A549 (cell line): Measurements from ENCODE around the gene KPTN. TPM values are rescaled to one million over a fixed set of nuclear protein-coding genes. Genes with fewer than 3 reads are reported as not detected.

Experiments used
- ATAC-seq, 2 experiments: fragments of 200-7000 bp in 1 of 2; fragments of >200 bp in 1 of 2; cut with Nextera tagmentation in 1 of 2; cut with Tn5 transposase in 1 of 2; 3 replicates each; pipeline versions ENCODE4 v1.8.0 to v1.9.1; 2018 to 2020; ENCODE audit warnings: mild to moderate bottlenecking in 1 of 2, moderate library complexity in 1 of 2
- CTCF ChIA-PET: fragments of 300-600 bp; sonication (Branson Sonifier 250); formaldehyde crosslinking; extraction: SDS; loops from one replicate; lab custom pipeline; 2021; ENCODE audit warnings: antibody characterized with exemption, inconsistent platforms; lab: Yijun Ruan, JAX
- POLR2A ChIA-PET: fragments of 350-600 bp; formaldehyde crosslinking; extraction: SDS; loops from one replicate; lab custom pipeline; 2021; ENCODE audit warnings: antibody characterized with exemption, inconsistent platforms; lab: Yijun Ruan, JAX
- DNase-seq, 2 experiments: peaks; one replicate each; pipeline versions ENCODE4 v3.0.0 to v3.0.0-alpha.2; 2011 to 2016; ENCODE audit warnings: low read depth in 1 of 2, low spot score in 1 of 2
- FAIRE-seq: peaks from 2 replicates; lab custom pipeline; 2011; peaks lifted over from hg19 to GRCh38; lab: Jason Lieb, UNC
- H3K27ac ChIP-seq, 2 experiments: fragments of >200 bp; sonication (Bioruptor Twin); formaldehyde crosslinking; 3 replicates each; pipeline ENCODE4 v1.5.1; 2016 to 2017
- H3K4me1 ChIP-seq: fragments of >200 bp; sonication (Bioruptor Twin); formaldehyde crosslinking; 3 replicates; pipeline ENCODE4 v1.6.1; 2016
- H3K4me2 ChIP-seq: fragments of >200 bp; sonication (Bioruptor Twin); formaldehyde crosslinking; 3 replicates; pipeline ENCODE4 v1.6.1; 2016
- H3K4me3 ChIP-seq: fragments of >200 bp; sonication (Bioruptor Twin); formaldehyde crosslinking; 3 replicates; pipeline ENCODE4 v1.5.1; 2016
- H3K9me3 ChIP-seq: fragments of >200 bp; sonication (Bioruptor Twin); formaldehyde crosslinking; 3 replicates; pipeline ENCODE4 v1.6.1; 2016
- BCL3 ChIP-seq: fragments of >200 bp; sonication (Bioruptor Twin); formaldehyde crosslinking; IDR thresholded peaks from 3 replicates; pipeline ENCODE4 v1.6.1; 2016
- HOXA7 ChIP-seq: fragments of 250-450 bp; sonication (Bioruptor Pico); IDR thresholded peaks from 2 replicates; pipeline ENCODE4 v1.5.0; 2020; ENCODE audit warnings: mild to moderate bottlenecking, moderate library complexity
- HOXB5 ChIP-seq: fragments of 250-450 bp; sonication (Bioruptor Pico); IDR thresholded peaks from 2 replicates; pipeline ENCODE4 v1.5.0; 2020; ENCODE audit warnings: mild to moderate bottlenecking, moderate library complexity
- JUNB ChIP-seq: fragments of >200 bp; sonication (Bioruptor Twin); formaldehyde crosslinking; IDR thresholded peaks from 2 replicates; pipeline ENCODE4 v1.6.1; 2016
- KDM1A ChIP-seq: fragments of 200-600 bp; sonication (generic); IDR thresholded peaks from 2 replicates; pipeline ENCODE4 v1.6.1; 2016; ENCODE audit warnings: low read depth, mild to moderate bottlenecking
- MAX ChIP-seq: IDR thresholded peaks from 2 replicates; pipeline ENCODE4 v1.6.1; 2012
- NPAS2 ChIP-seq: fragments of 250-450 bp; sonication (Bioruptor Pico); IDR thresholded peaks from 2 replicates; pipeline ENCODE4 v1.8.0; 2022; ENCODE audit warnings: mild to moderate bottlenecking, moderate library complexity, borderline replicate concordance
- PBX3 ChIP-seq: IDR thresholded peaks from 2 replicates; pipeline ENCODE4 v1.6.1; 2012
- PHF8 ChIP-seq: fragments of 200-600 bp; sonication (generic); IDR thresholded peaks from 2 replicates; pipeline ENCODE4 v1.6.1; 2016; ENCODE audit warnings: low read depth, mild to moderate bottlenecking, antibody characterized with exemption, moderate library complexity, borderline replicate concordance
- RCOR1 ChIP-seq: fragments of 150-350 bp; IDR thresholded peaks from 2 replicates; pipeline ENCODE4 v1.6.1; 2014; ENCODE audit warnings: antibody characterized with exemption, low read length, low read depth
- USF2 ChIP-seq: fragments of 450-650 bp; IDR thresholded peaks from 2 replicates; pipeline ENCODE4 v1.6.1; 2014; ENCODE audit warnings: antibody characterized with exemption
- ZFP36 ChIP-seq: fragments of 450-650 bp; IDR thresholded peaks from 2 replicates; pipeline ENCODE4 v1.6.1; 2014; ENCODE audit warnings: borderline replicate concordance; ENCODE audit not compliant: partially characterized antibody
- WGBS: methylation state at CpG from one replicate; pipeline ENCODE4 v1.1.6; 2017; ENCODE audit errors: missing lambda C conversion rate; 5-methylcytosine and 5-hydroxymethylcytosine counted together
- polyA plus RNA-seq, 4 experiments: library from polyadenylated mRNA; depleted of rRNA in 3 of 4; stranded (reverse); fragments of >200 nt; fragmentation: RNase III in 1 of 4; extraction: RNeasy Plus Mini Kit Qiagen cat#74134 plus additional on column Dnase treatment in 1 of 4; gene quantifications; 2 replicates in 3 of 4; 3 replicates in 1 of 4; pipeline ENCODE4 v1.2.3, GENCODE V29; 2011 to 2017
- TF ChIP-seq, protein P1 (sequence below): IDR thresholded peaks from 2 replicates; pipeline ENCODE4 v1.6.1; 2012; ENCODE audit warnings: low read depth, borderline replicate concordance

KPTN gene
- polyA plus RNA-seq, 2 of the 4 experiments (the other 2 are of a cell fraction): 10.6 to 20.6 TPM

- no peak for FAIRE-seq
- ChIA-PET POLR2A (interaction anchor here (0.7 kb wide), 1 partner anchor 275 kb away, joined by 4 read pairs; no protein-coding TSS in a partner anchor), CTCF (interaction anchor here (1.4 to 28.3 kb wide), 4 partner anchors 13 to 295 kb away, joined by 3 to 901 read pairs (median 62); partner anchors contain the start of genes EHD2 and KPTN)
- no peak overlapping the region for H3K4me3 ChIP-seq
- TF ChIP-seq ZFP36: peak; percentile 97
- TF ChIP-seq HOXB5 (CRISPR knock-in tag): no peak
- peak; percentile 64; the same call in 1 of the 2 replicates for TF ChIP-seq KDM1A
- TF ChIP-seq, all 56 proteins: peak for 2
- 40% methylated on average over 9 of the region's 9 CpGs for WGBS
- Histone ChIP-seq H3K4me1 (peaks cover 26% of the 10 kb centered on the region), H3K4me2 (no peak overlapping the region), H3K27ac (no peak overlapping the region), H3K9me3 (no peaks in the 10 kb centered on the region)
- DNase-seq (no peak), ATAC-seq (no peak)
Observed at GRCh38 chr19:47448360-47448727, 35.7 kb downstream of the KPTN start.

GRCh38 chr19:47447470-47448359, 36.3 kb downstream of the KPTN start:
- POLR2A ChIA-PET: interaction anchor here (0.7 to 1.2 kb wide), 3 partner anchors 11 to 276 kb away, joined by 3 to 4 read pairs (median 4); partner anchors contain the start of gene KPTN
- TF ChIP-seq USF2: peak; percentile 52
- 0 out of 2 replicates have a peak, but pooled peaks have one; percentile 28 for TF ChIP-seq NPAS2 (CRISPR knock-in tag)
- TF ChIP-seq, protein P1, sequence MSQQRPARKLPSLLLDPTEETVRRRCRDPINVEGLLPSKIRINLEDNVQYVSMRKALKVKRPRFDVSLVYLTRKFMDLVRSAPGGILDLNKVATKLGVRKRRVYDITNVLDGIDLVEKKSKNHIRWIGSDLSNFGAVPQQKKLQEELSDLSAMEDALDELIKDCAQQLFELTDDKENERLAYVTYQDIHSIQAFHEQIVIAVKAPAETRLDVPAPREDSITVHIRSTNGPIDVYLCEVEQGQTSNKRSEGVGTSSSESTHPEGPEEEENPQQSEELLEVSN: peak; percentile 93
- peak; percentile 88 for TF ChIP-seq MAX
- no peak for TF ChIP-seq PHF8
- TF ChIP-seq, all 56 proteins: peak for 4
- peak; percentile 54 to 72 for ATAC-seq
- H3K4me2 ChIP-seq: peak overlapping the region; percentile 91
- peak overlapping the region; percentile 50 for H3K4me3 ChIP-seq
- peak; percentile 67 to 92 for DNase-seq
- CTCF ChIA-PET: interaction anchor here (1.1 to 28.3 kb wide), 7 partner anchors 12 to 296 kb away, joined by 3 to 901 read pairs (median 16); partner anchors contain the start of genes EHD2, KPTN and NAPA
- peaks cover 26% of the 10 kb centered on the region for H3K4me1 ChIP-seq
- H3K9me3 ChIP-seq: no peaks in the 10 kb centered on the region
- no peak for FAIRE-seq
- WGBS: 78% methylated on average over 67 of the region's 95 CpGs
- H3K27ac ChIP-seq: peak overlapping the region; percentile 46 to 51; a peak in 5 of 6 replicates

DNA sequence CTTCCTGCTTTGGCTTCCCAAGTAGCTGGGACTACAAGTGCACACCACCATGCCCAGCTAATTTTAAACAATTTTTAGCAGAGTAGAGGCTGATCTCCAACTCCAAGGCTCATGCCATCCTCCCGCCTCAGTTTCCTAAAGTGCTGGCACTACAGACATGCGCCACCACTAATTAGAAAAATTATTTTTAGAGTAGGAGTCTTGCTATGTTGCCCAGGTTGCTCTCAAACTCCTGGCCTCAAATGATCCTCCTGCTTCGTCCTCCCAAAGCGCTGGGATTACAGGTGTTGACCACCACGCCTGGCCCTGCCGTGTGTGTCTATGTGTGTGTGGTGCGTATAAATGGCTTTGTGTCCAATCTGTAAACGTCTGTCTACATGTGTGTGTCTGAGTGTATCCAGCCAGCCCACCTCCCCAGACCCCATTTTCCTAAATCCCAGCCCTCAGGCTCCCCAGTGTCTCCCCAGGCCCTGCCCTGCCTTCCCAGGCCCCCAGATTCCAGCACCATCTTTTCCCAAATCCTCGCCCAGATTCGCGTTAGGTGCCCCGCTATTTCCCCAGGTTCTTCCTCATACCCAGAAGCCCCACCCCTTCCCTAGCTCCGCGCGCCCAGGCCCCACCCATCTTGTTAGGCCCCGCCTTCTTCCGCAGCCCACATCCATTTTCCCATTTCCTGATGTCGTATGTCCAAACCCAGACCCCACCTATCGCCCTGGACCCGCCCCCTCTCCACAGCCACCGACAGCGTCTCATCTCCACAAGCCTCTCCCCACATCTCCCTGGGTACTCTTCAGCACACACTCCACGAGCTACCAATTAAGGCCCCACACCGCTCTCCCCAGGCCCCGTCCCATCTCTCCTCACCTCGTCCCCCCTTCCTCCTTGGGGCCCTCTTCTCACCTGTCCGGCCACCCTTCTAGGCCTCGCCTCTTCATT, 37.2 kb downstream of the KPTN start:
- peak; percentile 66 to 80 for ATAC-seq
- H3K4me1 ChIP-seq: peaks cover 26% of the 10 kb centered on the region
- peak overlapping the region; percentile 91 for H3K4me2 ChIP-seq
- POLR2A ChIA-PET: interaction anchor here (0.7 to 1.2 kb wide), 4 partner anchors 8 to 37 kb away, joined by 3 to 4 read pairs (median 3); partner anchors contain the start of gene KPTN
- peak; percentile 81 to 94 for DNase-seq
- no peaks in the 10 kb centered on the region for H3K9me3 ChIP-seq
- no peak for FAIRE-seq
- TF ChIP-seq BCL3 (no peak), JUNB (no peak), RCOR1 (no peak), PBX3 (no peak), HOXA7 (CRISPR knock-in tag) (no peak)
- TF ChIP-seq, all 56 proteins: peak for 0
- WGBS: 26% methylated on average over 28 of the region's 28 CpGs
- H3K4me3 ChIP-seq: peak overlapping the region; percentile 50
- CTCF ChIA-PET: interaction anchor here (1.0 to 28.3 kb wide), 8 partner anchors 11 to 296 kb away, joined by 3 to 901 read pairs (median 15); partner anchors contain the start of genes EHD2, KPTN and NAPA
- H3K27ac ChIP-seq: peak overlapping the region; percentile 46 to 51; a peak in 5 of 6 replicates
